Gastrocnemius medialis (tissue), 4 donors: ENCODE results near the gene SFXN1. TPM values are rescaled to one million over a fixed set of nuclear protein-coding genes. Genes with fewer than 3 reads are reported as not detected.

ENCODE experiments used
- ATAC-seq, 2 donors: fragments of 150-250 bp; one replicate each; pipeline ENCODE4 v1.9.1; 2016
- DNase-seq, 2 donors: peaks; one replicate each; pipeline ENCODE4 v3.0.0-alpha.2; 2019
- H3K27ac ChIP-seq, 4 donors: fragments of 200-600 bp; sonication (generic); 1 replicate in 1 of 4; 2 replicates in 3 of 4; pipeline ENCODE4 v1.5.1; 2016 to 2018; ENCODE audit warnings: mild to moderate bottlenecking in 2 of 4, moderate library complexity in 1 of 4
- H3K27me3 ChIP-seq, 3 donors: fragments of 200-600 bp; sonication (generic) in 2 of 3; 1 replicate in 1 of 3; 2 replicates in 2 of 3; pipeline versions ENCODE4 v1.5.1 to v1.6.0; 2016 to 2019; ENCODE audit warnings: mild to moderate bottlenecking in 1 of 3, moderate library complexity in 1 of 3
- H3K36me3 ChIP-seq, 2 donors: fragments of 200-600 bp; sonication (generic) in 1 of 2; one replicate each; pipeline ENCODE4 v1.5.1; 2017 to 2018
- H3K4me1 ChIP-seq, 2 donors: fragments of 200-600 bp; sonication (generic) in 1 of 2; one replicate each; pipeline ENCODE4 v1.5.1; 2016 to 2017; ENCODE audit warnings: mild to moderate bottlenecking in 2 of 2
- H3K4me3 ChIP-seq, 4 donors: fragments of 200-600 bp; sonication (generic) in 3 of 4; 1 replicate in 1 of 4; 2 replicates in 3 of 4; pipeline ENCODE4 v1.5.1; 2016 to 2019; ENCODE audit warnings: mild to moderate bottlenecking in 2 of 4
- H3K9me3 ChIP-seq, 3 donors: fragments of 200-600 bp; sonication (generic) in 2 of 3; 1 replicate in 1 of 3; 2 replicates in 2 of 3; pipeline ENCODE4 v1.5.1; 2016 to 2019
- CTCF ChIP-seq, 5 experiments: fragments of 450-650 bp in 3 of 5; fragments of 200-600 bp in 2 of 5; sonication (generic) in 2 of 5; IDR thresholded peaks in 4 of 5; conservative IDR thresholded peaks in 1 of 5; 1 replicate in 4 of 5; 2 replicates in 1 of 5; pipeline ENCODE4 v1.5.1; 2016 to 2019; ENCODE audit warnings: antibody characterized with exemption in 5 of 5, mild to moderate bottlenecking in 3 of 5, moderate library complexity in 3 of 5
- POLR2A ChIP-seq, 2 donors: fragments of 450-650 bp; IDR thresholded peaks; one replicate each; pipeline ENCODE4 v1.6.1; 2017; ENCODE audit warnings: antibody characterized with exemption in 2 of 2, mild to moderate bottlenecking in 2 of 2, moderate library complexity in 2 of 2
- in situ Hi-C, 4 donors: fragments of 200-750 bp; cut with MboI; loops; one replicate each; pipeline versions ENCODE4 v1.15.0 to v1.8.0; 2017; ENCODE audit warnings: low sequenced_read_pairs in 4 of 4
- intact Hi-C: fragments of 100-400 bp; cut with DNase I; formaldehyde crosslinking; loops from one replicate; pipeline ENCODE4 v1.15.1; 2023; ENCODE audit warnings: low total_unique reads
- total RNA-seq, 4 donors: library from RNA; depleted of rRNA; stranded (reverse); fragments of >200 nt; gene quantifications; one replicate each; pipeline versions ENCODE4 v1.1.0 to v1.2.3, GENCODE V29; 2016

The SFXN1 gene
- total RNA-seq, 4 donors from 2014 or later: 5.8 to 16.7 (median 13.1) TPM

- ATAC-seq (peak in 1 of 2 donors; percentile 61), DNase-seq (no peak)
- Histone ChIP-seq H3K4me1 (no peaks in the 10 kb centered on the region), H3K27me3 (peaks cover 0 to 2% (median 0%) of the 10 kb centered on the region in 3 donors), H3K36me3 (no peaks in the 10 kb centered on the region), H3K4me3 (no peak overlapping the region), H3K27ac (no peak overlapping the region), H3K9me3 (no peaks in the 10 kb centered on the region)
- in situ Hi-C loops (no loop called here), intact Hi-C loops (no loop called here)
- no peak for TF ChIP-seq POLR2A (IDR thresholded peaks at IDR 0.05)
- TF ChIP-seq CTCF (IDR thresholded peaks at IDR 0.05 in 4 of 5, conservative IDR thresholded peaks at IDR 0.05 in 1 of 5): peak in 3 of 5 experiments; percentile 39 to 59 (median 51)
These were observed 14.1 kb upstream of the SFXN1 start for GRCh38 chr5:175464074-175464941.

- Histone ChIP-seq H3K9me3 (no peaks in the 10 kb centered on the region), H3K27ac (no peak overlapping the region), H3K36me3 (no peaks in the 10 kb centered on the region), H3K27me3 (peaks cover 0 to 2% (median 0%) of the 10 kb centered on the region in 3 donors), H3K4me1 (no peaks in the 10 kb centered on the region), H3K4me3 (no peak overlapping the region)
- intact Hi-C loops (no loop called here), in situ Hi-C loops (no loop called here)
- ATAC-seq (no peak), DNase-seq (no peak)
- TF ChIP-seq POLR2A (IDR thresholded peaks at IDR 0.05) (no peak), CTCF (IDR thresholded peaks at IDR 0.05 in 4 of 5, conservative IDR thresholded peaks at IDR 0.05 in 1 of 5) (no peak)
These were observed 13.5 kb upstream of the SFXN1 start for GRCh38 chr5:175464942-175465233.

GRCh38 chr5:175465282-175465681 is 13.1 kb upstream of the SFXN1 start:
- in situ Hi-C loops: no loop called here
- TF ChIP-seq CTCF (IDR thresholded peaks at IDR 0.05 in 4 of 5, conservative IDR thresholded peaks at IDR 0.05 in 1 of 5): no peak
- TF ChIP-seq POLR2A (IDR thresholded peaks at IDR 0.05): no peak
- peaks cover 0 to 2% (median 0%) of the 10 kb centered on the region in 3 donors for H3K27me3 ChIP-seq

GRCh38 chr5:175466700-175467318 is 11.6 kb upstream of the SFXN1 start:
- peak overlapping the region in 1 of 4 donors; percentile 44 for H3K27ac ChIP-seq
- TF ChIP-seq POLR2A (IDR thresholded peaks at IDR 0.05): no peak
- TF ChIP-seq CTCF (IDR thresholded peaks at IDR 0.05 in 4 of 5, conservative IDR thresholded peaks at IDR 0.05 in 1 of 5): no peak
- in situ Hi-C loops: no loop called here
- no peak overlapping the region for H3K4me3 ChIP-seq
- no peaks in the 10 kb centered on the region for H3K36me3 ChIP-seq
- intact Hi-C loops: no loop called here
- DNase-seq (peak; percentile 13 to 56), ATAC-seq (peak; percentile 72 to 74)
- H3K4me1 ChIP-seq: no peaks in the 10 kb centered on the region
- peaks cover 0 to 2% (median 0%) of the 10 kb centered on the region in 3 donors for H3K27me3 ChIP-seq
- H3K9me3 ChIP-seq: no peaks in the 10 kb centered on the region

More at GRCh38 chr5:175465282-175465681, 13.1 kb upstream of the SFXN1 start:
- intact Hi-C loops: no loop called here
- Histone ChIP-seq H3K9me3 (no peaks in the 10 kb centered on the region), H3K4me1 (no peaks in the 10 kb centered on the region), H3K4me3 (no peak overlapping the region), H3K36me3 (no peaks in the 10 kb centered on the region), H3K27ac (no peak overlapping the region)
- ATAC-seq: no peak
- no peak for DNase-seq
